GM13976 (cell line): ENCODE measurements around the gene TDO2.

ENCODE experiments used
- DNase-seq: peaks from one replicate; pipeline ENCODE4 v3.0.0; 2012; ENCODE audit warnings: low spot score
- in situ Hi-C: fragments of 300-500 bp; cut with MboI; formaldehyde crosslinking; loops from one replicate; pipeline ENCODE4 v1.12.0; 2022; ENCODE audit warnings: low sequenced_read_pairs, mixed read lengths, inconsistent platforms; ENCODE audit not compliant: unreplicated experiment
- TF ChIP-seq, protein P1 (sequence below): IDR thresholded peaks from 2 replicates; pipeline ENCODE4 v1.5.1; 2012; ENCODE audit warnings: borderline replicate concordance, mild to moderate bottlenecking; ENCODE audit not compliant: insufficient read depth; ENCODE audit errors: extremely low read depth, missing control alignments, control extremely low read depth

TDO2 gene

DNA sequence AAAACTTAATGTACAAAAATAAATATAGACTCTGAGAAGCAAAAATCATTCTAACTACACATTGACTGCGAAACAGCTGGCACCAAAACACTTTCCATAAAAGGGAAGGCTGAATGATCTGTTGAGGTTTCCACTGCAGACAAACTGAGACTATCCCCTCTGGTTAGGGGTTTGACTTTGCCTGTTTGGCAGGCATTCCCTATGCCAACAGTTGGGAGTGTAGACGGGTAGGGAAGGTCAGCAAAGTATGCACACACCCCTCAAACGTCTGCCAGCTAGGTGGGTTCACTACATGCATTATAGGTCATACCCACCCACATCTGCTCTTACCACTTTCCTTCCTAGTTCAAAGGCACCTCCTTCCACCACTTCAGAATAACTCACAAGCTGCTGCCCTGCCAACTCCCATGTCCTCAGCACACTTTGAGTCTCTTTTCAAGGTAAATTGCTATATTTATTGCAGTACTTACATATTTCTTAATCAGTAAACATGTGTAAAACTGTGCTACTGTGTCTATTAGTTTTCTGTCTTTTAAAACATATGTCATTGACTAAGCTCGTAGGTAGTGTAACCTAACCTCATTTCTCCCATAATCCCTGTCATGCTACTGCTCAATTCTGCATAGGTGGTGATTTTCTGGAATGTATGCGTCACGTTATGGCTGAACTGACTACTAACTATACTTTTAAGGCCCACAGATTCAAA is 37.7 kb downstream of the TDO2 start:
- in situ Hi-C loops = no loop called here
- DNase-seq = no peak
- TF ChIP-seq, protein P1, sequence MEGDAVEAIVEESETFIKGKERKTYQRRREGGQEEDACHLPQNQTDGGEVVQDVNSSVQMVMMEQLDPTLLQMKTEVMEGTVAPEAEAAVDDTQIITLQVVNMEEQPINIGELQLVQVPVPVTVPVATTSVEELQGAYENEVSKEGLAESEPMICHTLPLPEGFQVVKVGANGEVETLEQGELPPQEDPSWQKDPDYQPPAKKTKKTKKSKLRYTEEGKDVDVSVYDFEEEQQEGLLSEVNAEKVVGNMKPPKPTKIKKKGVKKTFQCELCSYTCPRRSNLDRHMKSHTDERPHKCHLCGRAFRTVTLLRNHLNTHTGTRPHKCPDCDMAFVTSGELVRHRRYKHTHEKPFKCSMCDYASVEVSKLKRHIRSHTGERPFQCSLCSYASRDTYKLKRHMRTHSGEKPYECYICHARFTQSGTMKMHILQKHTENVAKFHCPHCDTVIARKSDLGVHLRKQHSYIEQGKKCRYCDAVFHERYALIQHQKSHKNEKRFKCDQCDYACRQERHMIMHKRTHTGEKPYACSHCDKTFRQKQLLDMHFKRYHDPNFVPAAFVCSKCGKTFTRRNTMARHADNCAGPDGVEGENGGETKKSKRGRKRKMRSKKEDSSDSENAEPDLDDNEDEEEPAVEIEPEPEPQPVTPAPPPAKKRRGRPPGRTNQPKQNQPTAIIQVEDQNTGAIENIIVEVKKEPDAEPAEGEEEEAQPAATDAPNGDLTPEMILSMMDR = no peak

DNA sequence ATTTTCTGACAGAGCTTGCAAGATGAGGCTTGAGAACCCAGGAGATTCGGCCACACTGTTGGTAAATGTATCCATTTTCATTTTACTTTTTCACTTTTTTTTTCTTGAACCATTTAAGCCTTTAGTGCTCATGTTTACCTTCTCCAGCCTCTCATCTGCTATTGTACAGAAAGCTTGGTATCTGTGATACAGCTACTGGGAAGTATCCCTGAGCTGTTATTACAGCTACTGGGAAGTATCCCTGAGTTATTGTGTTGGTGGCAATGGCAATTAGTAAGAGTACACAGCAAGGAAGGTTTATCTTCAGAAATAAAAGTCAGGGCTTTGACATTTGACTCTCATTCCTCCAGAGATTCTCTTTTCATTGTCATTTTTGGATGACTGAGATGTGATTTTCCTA is 38.3 kb downstream of the TDO2 start:
- in situ Hi-C loops = no loop called here
- DNase-seq = no peak
- TF ChIP-seq, protein P1 = no peak

DNA sequence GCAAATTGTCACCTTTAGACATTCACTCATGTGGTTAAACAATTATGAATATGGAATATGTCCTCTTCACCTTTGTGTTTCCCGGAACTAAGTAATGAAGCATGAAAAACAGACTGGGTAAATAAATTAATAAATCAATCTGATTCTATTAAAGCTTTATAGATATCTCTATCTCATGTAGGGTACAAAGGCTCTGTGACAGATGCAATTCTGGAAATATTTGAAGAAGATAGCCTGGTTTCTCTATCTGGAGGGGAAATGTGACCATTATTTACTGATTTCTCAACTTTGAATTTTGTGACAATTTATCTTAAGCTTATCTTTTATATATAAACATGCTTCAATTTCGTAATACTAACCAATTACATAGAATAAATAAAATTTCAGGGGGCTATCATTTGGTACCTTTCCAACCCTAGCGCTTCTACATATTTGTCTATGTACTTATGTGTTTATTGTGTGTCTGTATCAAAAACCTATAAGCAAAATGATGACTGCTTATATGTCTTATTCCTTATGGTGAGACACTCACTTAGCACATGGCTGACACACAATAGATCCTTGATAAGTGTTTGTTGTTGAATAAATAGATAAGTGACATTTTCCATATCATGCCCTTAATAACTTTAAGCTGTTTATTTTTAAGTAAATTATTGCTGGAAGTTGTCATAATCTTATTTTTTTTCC is 40.3 kb downstream of the TDO2 start:
- in situ Hi-C loops = no loop called here
- TF ChIP-seq, protein P1 = no peak
- DNase-seq = no peak

GRCh38 chr4:155944516-155944915 is 41.0 kb downstream of the TDO2 start:
- in situ Hi-C loops = no loop called here
- TF ChIP-seq, protein P1 = no peak
- no peak for DNase-seq

DNA sequence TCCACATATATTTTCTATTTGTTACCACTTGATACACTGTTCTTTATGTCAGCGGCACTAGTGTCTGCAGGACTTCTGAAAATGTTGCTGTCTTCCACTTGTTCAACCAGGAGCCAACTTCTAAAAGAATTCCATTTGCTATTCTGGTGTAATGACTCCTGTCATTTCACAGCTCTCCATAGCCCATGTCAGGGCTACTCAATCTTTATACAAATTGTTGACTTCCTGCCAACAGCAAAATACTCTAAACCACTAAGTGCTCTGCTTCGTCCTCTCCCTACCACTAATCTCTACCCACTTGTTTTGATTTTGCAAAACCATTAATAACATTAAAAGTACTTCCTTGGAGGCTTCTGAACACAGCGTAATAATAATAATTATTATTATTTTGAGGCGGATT is 43.0 kb downstream of the TDO2 start:
- TF ChIP-seq, protein P1 = no peak
- no peak for DNase-seq
- in situ Hi-C loops = no loop called here

- DNase-seq = no peak
- in situ Hi-C loops = no loop called here
These were observed 45.0 kb downstream of the TDO2 start for GRCh38 chr4:155948541-155948940.

More at GRCh38 chr4:155948541-155948940, 45.0 kb downstream of the TDO2 start:
- TF ChIP-seq, protein P1 = no peak
